Loucy (cell line): Measurements from ENCODE around the gene S100A6.

Source experiments
- EZH2phosphoT487 ChIP-seq: fragments of 200-600 bp; IDR thresholded peaks from 2 replicates; pipeline ENCODE4 v1.6.1; 2018; ENCODE audit warnings: antibody characterized with exemption, mild to moderate bottlenecking, moderate library complexity, borderline replicate concordance
- TF ChIP-seq, protein P1 (sequence below): fragments of 200-600 bp; sonication (generic); conservative IDR thresholded peaks from 2 replicates; pipeline ENCODE4 v1.5.1; 2014; ENCODE audit warnings: mild to moderate bottlenecking, antibody characterized with exemption, low read length

DNA sequence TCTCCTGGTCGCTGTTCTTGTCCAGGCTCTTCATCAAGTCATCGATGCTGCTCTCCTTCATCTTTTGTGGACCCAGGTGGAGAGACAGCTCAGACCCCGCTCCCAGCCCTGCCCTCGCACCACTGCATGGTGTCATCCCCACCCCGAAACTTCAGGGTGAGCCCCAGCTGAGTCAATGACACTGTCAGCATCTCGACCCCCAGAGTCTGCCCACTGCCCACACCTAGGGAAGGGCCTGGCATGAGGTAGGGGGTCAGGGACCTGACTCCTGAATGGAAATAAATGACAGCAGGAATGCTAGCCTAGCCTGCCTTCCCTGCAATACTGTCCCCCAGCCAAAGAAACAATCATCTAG, 1.6 kb upstream of the S100A6 start:
- TF ChIP-seq, protein P1, sequence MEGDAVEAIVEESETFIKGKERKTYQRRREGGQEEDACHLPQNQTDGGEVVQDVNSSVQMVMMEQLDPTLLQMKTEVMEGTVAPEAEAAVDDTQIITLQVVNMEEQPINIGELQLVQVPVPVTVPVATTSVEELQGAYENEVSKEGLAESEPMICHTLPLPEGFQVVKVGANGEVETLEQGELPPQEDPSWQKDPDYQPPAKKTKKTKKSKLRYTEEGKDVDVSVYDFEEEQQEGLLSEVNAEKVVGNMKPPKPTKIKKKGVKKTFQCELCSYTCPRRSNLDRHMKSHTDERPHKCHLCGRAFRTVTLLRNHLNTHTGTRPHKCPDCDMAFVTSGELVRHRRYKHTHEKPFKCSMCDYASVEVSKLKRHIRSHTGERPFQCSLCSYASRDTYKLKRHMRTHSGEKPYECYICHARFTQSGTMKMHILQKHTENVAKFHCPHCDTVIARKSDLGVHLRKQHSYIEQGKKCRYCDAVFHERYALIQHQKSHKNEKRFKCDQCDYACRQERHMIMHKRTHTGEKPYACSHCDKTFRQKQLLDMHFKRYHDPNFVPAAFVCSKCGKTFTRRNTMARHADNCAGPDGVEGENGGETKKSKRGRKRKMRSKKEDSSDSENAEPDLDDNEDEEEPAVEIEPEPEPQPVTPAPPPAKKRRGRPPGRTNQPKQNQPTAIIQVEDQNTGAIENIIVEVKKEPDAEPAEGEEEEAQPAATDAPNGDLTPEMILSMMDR: no peak
- no peak for TF ChIP-seq EZH2phosphoT487
